KBM-7 (cell line): ENCODE data around the gene LBX2.

Source experiments
- DNase-seq: peaks from one replicate; pipeline ENCODE4 v3.0.0-alpha.2; 2015
- in situ Hi-C: fragments of 300-500 bp; cut with MboI; formaldehyde crosslinking; loops from 2 replicates; pipeline ENCODE4 v1.14.3; 2020; ENCODE audit warnings: low sequenced_read_pairs, low pct_unique_long_range_greater_than_20kb, mixed read lengths

LBX2 gene, protein sequence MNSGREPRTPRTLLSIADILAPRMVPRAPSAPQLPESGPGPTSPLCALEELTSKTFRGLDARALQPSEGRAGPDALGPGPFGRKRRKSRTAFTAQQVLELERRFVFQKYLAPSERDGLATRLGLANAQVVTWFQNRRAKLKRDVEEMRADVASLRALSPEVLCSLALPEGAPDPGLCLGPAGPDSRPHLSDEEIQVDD

GRCh38 chr2:74499267-74499939, at the start of gene LBX2:
TSS of gene LBX2 (minus strand) at chr2:74499603. CDS start at chr2:74499537, 66 bp downstream.
- no peak for DNase-seq

DNA sequence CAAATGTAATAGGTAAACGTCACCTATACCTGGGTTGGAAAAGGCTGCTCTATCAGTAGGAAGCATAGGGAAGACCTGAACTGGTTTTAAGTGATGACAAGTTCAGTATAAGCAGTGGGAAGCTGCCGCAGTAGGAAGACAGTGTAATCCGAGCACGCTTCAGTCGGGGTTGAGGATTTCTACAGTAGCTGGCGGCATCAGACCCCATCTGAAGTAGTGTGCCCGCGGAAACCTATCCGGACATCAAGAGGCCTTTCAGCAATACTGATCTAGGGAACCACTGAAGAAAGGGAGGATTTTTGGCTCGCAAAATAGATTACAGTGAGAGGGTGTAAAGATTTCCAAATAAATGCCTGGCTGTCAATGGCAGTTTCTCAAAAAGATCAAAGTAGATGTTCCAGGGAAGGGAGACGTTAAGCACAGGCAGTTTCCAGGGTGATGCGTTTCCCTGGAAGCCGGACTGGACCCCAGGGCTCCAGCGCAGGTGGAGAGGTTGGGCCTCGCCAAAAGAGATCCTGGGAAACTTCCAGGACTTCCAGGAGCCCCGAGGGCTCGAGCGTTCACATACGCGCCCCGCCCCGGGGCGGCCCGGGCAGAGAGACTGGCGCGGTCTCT, 49.0 kb upstream of the LBX2 start:
- DNase-seq = peak; percentile 36

More at GRCh38 chr2:74499267-74499939, at the start of gene LBX2:
- in situ Hi-C loops = no loop called here

DNA sequence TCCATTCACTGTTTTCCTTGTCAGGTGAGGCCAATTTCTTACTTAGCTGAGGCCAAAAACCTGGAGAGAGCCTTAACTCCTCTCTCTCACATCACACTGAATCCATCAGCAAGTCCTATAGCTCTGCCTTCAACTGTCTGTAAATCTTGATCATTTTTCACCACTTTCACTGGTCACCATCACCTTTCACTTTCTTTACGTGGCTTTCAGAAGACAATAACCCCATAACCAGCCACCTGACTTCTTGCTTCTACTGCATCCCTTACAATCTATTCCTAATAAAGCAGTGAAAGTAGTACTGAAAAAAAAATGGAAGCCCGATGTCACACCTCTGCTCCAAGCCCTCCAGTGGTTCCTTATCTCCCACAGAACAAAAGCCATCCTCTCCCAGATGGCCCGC, 46.6 kb upstream of the LBX2 start:
- in situ Hi-C loops = no loop called here
- no peak for DNase-seq

More for the DNA sequence above, 49.0 kb upstream of the LBX2 start:
- in situ Hi-C loops = no loop called here

GRCh38 chr2:74544634-74545033, 45.2 kb upstream of the LBX2 start:
- DNase-seq = no peak
- in situ Hi-C loops = no loop called here

GRCh38 chr2:74542978-74543377, 43.6 kb upstream of the LBX2 start:
- DNase-seq = no peak
- in situ Hi-C loops = no loop called here

GRCh38 chr2:74540291-74540690, 40.9 kb upstream of the LBX2 start:
- in situ Hi-C loops = no loop called here
- DNase-seq = no peak

DNA sequence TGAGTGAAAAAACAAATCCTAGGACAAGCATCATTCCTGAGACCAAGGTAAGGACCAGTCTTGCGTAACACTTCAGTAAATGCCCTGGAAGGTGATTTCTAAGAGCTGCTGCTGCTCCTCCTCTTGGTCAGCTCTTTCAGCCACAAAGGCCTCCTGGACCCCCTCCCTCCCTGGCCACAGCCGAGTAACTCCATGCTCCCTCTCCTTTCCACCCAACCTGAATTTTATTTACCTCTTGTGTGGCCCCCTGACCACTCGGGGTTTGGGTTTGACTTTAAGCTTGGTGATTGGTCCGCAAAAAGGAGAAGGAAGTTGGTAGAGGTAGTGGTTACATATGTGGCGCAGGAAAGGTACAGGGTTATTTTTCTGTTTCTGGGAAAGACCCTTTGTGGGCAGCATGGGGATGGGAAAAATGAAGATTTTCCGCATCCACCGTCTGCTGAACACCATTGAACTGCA, 39.5 kb upstream of the LBX2 start:
- DNase-seq = peak; percentile 60
- in situ Hi-C loops = no loop called here

DNA sequence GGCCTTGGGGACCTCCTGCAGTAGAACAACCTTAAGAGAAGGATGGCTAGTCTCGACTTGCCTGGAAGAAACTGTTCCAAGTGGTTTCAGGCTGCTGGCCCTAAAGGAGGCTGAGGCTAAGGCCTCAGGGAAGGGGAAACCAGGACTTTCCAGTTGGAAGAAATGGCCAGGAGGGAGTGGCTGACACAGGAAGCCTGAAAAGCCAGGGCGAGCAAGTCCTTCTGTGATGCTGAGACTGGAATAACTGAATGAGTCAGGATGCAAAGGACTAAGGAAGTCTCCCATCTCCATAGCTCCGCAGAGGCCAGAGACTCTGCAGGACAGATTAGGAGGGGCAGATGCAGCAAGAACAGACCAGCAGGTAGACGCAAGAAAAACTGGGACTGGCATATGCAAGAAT, 37.7 kb upstream of the LBX2 start:
- in situ Hi-C loops = no loop called here
- DNase-seq = no peak

GRCh38 chr2:74536166-74536950, 37.0 kb upstream of the LBX2 start:
- in situ Hi-C loops = no loop called here
- no peak for DNase-seq

GRCh38 chr2:74535440-74535965, 36.1 kb upstream of the LBX2 start:
- no peak for DNase-seq
- in situ Hi-C loops = no loop called here

- in situ Hi-C loops = no loop called here
- no peak for DNase-seq
Observed at GRCh38 chr2:74534411-74534810, 35.0 kb upstream of the LBX2 start.

- no peak for DNase-seq
- in situ Hi-C loops = no loop called here
Observed at GRCh38 chr2:74533464-74533863, 34.1 kb upstream of the LBX2 start.

GRCh38 chr2:74532222-74532621, 32.8 kb upstream of the LBX2 start:
- DNase-seq = peak; percentile 41

DNA sequence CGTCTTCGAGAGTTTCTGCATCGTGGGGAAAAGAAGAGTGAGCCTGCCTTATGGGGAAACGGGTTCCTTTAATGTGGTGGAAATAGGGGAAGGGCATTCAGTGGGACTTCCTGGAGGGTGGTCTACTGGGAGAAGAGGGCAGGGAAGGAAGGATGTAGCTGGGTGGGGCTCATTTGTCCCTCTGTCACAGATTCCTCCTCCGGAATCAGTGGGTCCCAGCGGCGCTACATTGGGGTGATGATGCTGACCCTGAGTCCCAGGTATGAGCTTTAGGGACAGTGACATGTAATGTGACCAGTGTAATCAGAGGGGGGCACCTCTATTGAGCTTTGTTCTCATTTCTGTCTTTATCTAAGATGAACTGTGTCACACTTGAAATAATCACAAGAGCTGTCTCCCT, 32.3 kb upstream of the LBX2 start:
- in situ Hi-C loops = no loop called here
- no peak for DNase-seq

More at GRCh38 chr2:74532222-74532621, 32.8 kb upstream of the LBX2 start:
- in situ Hi-C loops = no loop called here

GRCh38 chr2:74530239-74531187, 31.1 kb upstream of the LBX2 start:
- in situ Hi-C loops = no loop called here
- peak; percentile 45 for DNase-seq

DNA sequence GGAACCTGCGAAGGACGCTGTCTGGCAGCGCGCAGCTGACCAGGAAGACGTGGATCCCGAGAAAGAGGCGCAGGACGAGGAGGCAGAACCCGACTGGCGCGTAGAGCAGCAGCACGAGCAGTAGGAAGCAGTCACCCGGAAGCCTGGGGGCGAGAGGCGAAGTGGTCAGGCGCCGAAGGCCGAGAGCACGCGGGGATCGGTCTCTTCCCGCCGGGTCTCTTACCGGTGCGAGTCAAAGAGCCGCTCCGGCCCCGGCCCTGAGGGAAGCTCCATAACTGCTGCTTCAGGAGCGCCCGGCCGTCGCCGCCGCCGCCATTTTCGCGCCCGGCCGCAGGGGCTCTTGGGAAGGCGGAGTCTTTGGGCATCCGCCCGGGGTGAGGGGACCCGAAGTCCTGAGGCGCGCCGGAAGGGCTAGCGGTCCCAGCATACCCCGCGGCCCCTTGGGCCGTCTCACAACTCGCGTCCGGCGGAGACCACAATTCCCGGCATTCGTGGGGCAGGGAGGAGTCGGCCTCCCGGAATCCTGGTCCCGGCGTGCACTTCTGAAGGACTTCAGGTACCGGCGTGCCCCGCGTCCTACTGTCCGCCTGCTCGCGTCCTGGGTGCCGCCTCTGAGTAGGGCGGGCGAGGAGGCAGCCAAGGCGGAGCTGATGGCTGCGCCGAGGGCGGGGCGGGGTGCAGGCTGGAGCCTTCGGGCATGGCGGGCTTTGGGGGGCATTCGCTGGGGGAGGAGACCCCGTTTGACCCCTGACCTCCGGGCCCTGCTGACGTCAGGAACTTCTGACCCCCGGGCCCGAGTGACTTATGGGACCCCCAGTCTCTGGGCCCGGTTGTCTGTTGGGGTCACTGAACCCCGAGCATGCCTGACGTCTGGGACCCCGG, 30.2 kb upstream of the LBX2 start, which contains the start of the genes AUP1 and HTRA2:
AUP1 (minus strand) TSS at position 350 of the 882 bp plus-strand sequence; CDS start at position 273, 77 bp downstream.
HTRA2 (plus strand) TSS at position 577 of the 882 bp plus-strand sequence; CDS start at position 651, 74 bp downstream.
- in situ Hi-C loops = no loop called here

More for the DNA sequence above, 30.2 kb upstream of the LBX2 start, which contains the start of the genes AUP1 and HTRA2:
- peak; percentile 97 for DNase-seq
